SK-N-SH (cell line): Measurements from ENCODE around the gene TMPRSS11A. TPM values are rescaled to one million over a fixed set of nuclear protein-coding genes. Genes with fewer than 3 reads are reported as not detected.

Experiments used
- CTCF ChIA-PET: fragments of 300-600, 350-600 bp; formaldehyde crosslinking; extraction: SDS; loops from one replicate; lab custom pipeline; 2021; lab: Yijun Ruan, JAX
- POLR2A ChIA-PET: fragments of 350-600 bp; sonication (Branson Sonifier 250); formaldehyde crosslinking; extraction: SDS; loops from one replicate; lab custom pipeline; 2020; ENCODE audit warnings: antibody characterized with exemption, inconsistent platforms; lab: Yijun Ruan, JAX
- DNase-seq: peaks from one replicate; pipeline ENCODE4 v3.0.0; 2012
- H2AFZ ChIP-seq: fragments of 200-600 bp; sonication (generic); 2 replicates; pipeline ENCODE4 v1.8.1; 2016; ENCODE audit warnings: antibody characterized with exemption, mild to moderate bottlenecking, low read depth
- H3F3A ChIP-seq: fragments of 200-600 bp; sonication (generic); replicated peaks from 2 replicates; pipeline ENCODE3; 2016; ENCODE audit warnings: antibody characterized with exemption, mild to moderate bottlenecking; ENCODE audit not compliant: insufficient read depth
- H3K27ac ChIP-seq, 2 experiments: fragments of 200-500 bp in 1 of 2; fragments of 200-600 bp in 1 of 2; sonication (Bioruptor generic) in 1 of 2; sonication (generic), shearing (Covaris generic) in 1 of 2; 2 replicates each; pipeline versions ENCODE4 v1.5.1 to v1.6.1; 2014 to 2016; ENCODE audit warnings: low read depth in 2 of 2, inconsistent platforms in 1 of 2, low read length in 1 of 2, mild to moderate bottlenecking in 1 of 2, mixed read lengths in 1 of 2
- H3K27me3 ChIP-seq: fragments of 200-600 bp; sonication (generic), shearing (Covaris generic); 2 replicates; pipeline ENCODE4 v1.6.1; 2016; ENCODE audit warnings: mixed run types; ENCODE audit not compliant: insufficient read depth
- H3K36me3 ChIP-seq, 2 experiments: fragments of 200-500 bp in 1 of 2; fragments of 200-600 bp in 1 of 2; sonication (Bioruptor generic) in 1 of 2; sonication (generic) in 1 of 2; replicated peaks in 1 of 2; 2 replicates each; pipeline versions ENCODE3 to v1.5.1; 2014 to 2016; ENCODE audit warnings: low read length in 1 of 2, mild to moderate bottlenecking in 1 of 2; ENCODE audit not compliant: insufficient read depth in 2 of 2, control insufficient read depth in 1 of 2
- H3K4me1 ChIP-seq, 2 experiments: fragments of 200-500 bp in 1 of 2; fragments of 200-600 bp in 1 of 2; sonication (Bioruptor generic) in 1 of 2; sonication (generic), shearing (Covaris generic) in 1 of 2; 2 replicates each; pipeline versions ENCODE4 v1.5.1 to v1.6.1; 2014 to 2016; ENCODE audit warnings: low read depth in 1 of 2, low read length in 1 of 2, mixed run types in 1 of 2; ENCODE audit not compliant: insufficient read depth in 2 of 2, control insufficient read depth in 1 of 2
- H3K4me2 ChIP-seq: fragments of 200-600 bp; sonication (generic), shearing (Covaris generic); 2 replicates; pipeline ENCODE4 v1.6.1; 2017; ENCODE audit warnings: mixed run types
- H3K4me3 ChIP-seq, 2 experiments: fragments of 200-500 bp in 1 of 2; fragments of 200-600 bp in 1 of 2; sonication (Bioruptor generic) in 1 of 2; sonication (generic), shearing (Covaris generic) in 1 of 2; 2 replicates each; pipeline versions ENCODE4 v1.5.1 to v1.8.1; 2014 to 2016; ENCODE audit warnings: low read depth in 2 of 2, inconsistent platforms in 1 of 2, low read length in 1 of 2, mild to moderate bottlenecking in 1 of 2, mixed read lengths in 1 of 2, moderate library complexity in 1 of 2
- H3K79me2 ChIP-seq: fragments of 200-600 bp; sonication (generic); 2 replicates; pipeline ENCODE4 v1.8.1; 2017; ENCODE audit warnings: mild to moderate bottlenecking; ENCODE audit not compliant: insufficient read depth
- H3K9ac ChIP-seq: fragments of 200-600 bp; sonication (generic); 2 replicates; pipeline ENCODE4 v1.6.1; 2017; ENCODE audit warnings: mixed run types
- H3K9me2 ChIP-seq: fragments of 200-600 bp; sonication (generic); 2 replicates; pipeline ENCODE4 v1.6.1; 2017; ENCODE audit warnings: mixed run types
- H3K9me3 ChIP-seq: fragments of 200-600 bp; sonication (generic); 2 replicates; pipeline ENCODE4 v1.6.1; 2017; ENCODE audit warnings: mixed run types, mild to moderate bottlenecking, moderate library complexity
- H4K20me1 ChIP-seq: fragments of 200-600 bp; sonication (generic); 2 replicates; pipeline ENCODE4 v1.6.1; 2017; ENCODE audit warnings: mild to moderate bottlenecking, mixed run types; ENCODE audit not compliant: insufficient read depth
- CHD2 ChIP-seq: fragments of 150-350 bp; IDR thresholded peaks from 2 replicates; pipeline ENCODE4 v1.6.1; 2018; ENCODE audit warnings: low read length; ENCODE audit not compliant: partially characterized antibody
- ELF1 ChIP-seq: IDR thresholded peaks from 2 replicates; pipeline ENCODE4 v1.4.0; 2012
- FOXJ3 ChIP-seq: sonication (generic); formaldehyde crosslinking; IDR thresholded peaks from 2 replicates; pipeline ENCODE4 v1.5.1; 2020; ENCODE audit warnings: mild to moderate bottlenecking, missing genetic modification reagents
- FOXM1 ChIP-seq: IDR thresholded peaks from 2 replicates; pipeline ENCODE4 v1.4.0; 2012; ENCODE audit warnings: low read depth, mild to moderate bottlenecking
- GABPA ChIP-seq: IDR thresholded peaks from 2 replicates; pipeline ENCODE4 v1.4.0; 2012; ENCODE audit warnings: low read depth, mild to moderate bottlenecking
- GATA2 ChIP-seq: sonication (generic); formaldehyde crosslinking; IDR thresholded peaks from 2 replicates; pipeline ENCODE4 v1.5.0; 2020; ENCODE audit warnings: mild to moderate bottlenecking, missing genetic modification reagents
- IRF3 ChIP-seq: fragments of 150-350 bp; IDR thresholded peaks from 2 replicates; pipeline ENCODE4 v1.6.1; 2016; ENCODE audit warnings: mild to moderate bottlenecking, low read depth, low read length
- JUND ChIP-seq: IDR thresholded peaks from 2 replicates; pipeline ENCODE4 v1.4.0; 2012
- MXI1 ChIP-seq: IDR thresholded peaks from 2 replicates; pipeline ENCODE4 v1.6.1; 2012; ENCODE audit warnings: mild to moderate bottlenecking, low read depth, low read length, improper control_type of control experiment
- NFIC ChIP-seq: IDR thresholded peaks from 2 replicates; pipeline ENCODE4 v1.4.0; 2012; ENCODE audit warnings: borderline replicate concordance
- NRF1 ChIP-seq: IDR thresholded peaks from 2 replicates; pipeline ENCODE4 v1.6.1; 2012; ENCODE audit warnings: low read depth, mild to moderate bottlenecking, low read length
- PBX3 ChIP-seq: IDR thresholded peaks from 2 replicates; pipeline ENCODE4; 2012
- POLR2AphosphoS5 ChIP-seq: IDR thresholded peaks from 2 replicates; pipeline ENCODE4 v1.6.1; 2012; ENCODE audit warnings: low read depth, low read length
- RAD21 ChIP-seq: IDR thresholded peaks from 2 replicates; pipeline ENCODE4 v1.6.1; 2012; ENCODE audit warnings: mild to moderate bottlenecking, low read length
- RFX5 ChIP-seq: IDR thresholded peaks from 2 replicates; pipeline ENCODE4 v1.6.1; 2012; ENCODE audit warnings: mild to moderate bottlenecking, improper control_type of control experiment, low read length
- RXRA ChIP-seq: IDR thresholded peaks from 2 replicates; pipeline ENCODE4 v1.4.0; 2012; ENCODE audit warnings: low read depth, mild to moderate bottlenecking, borderline replicate concordance
- TAF1 ChIP-seq: IDR thresholded peaks from 2 replicates; pipeline ENCODE4 v1.6.1; 2012; ENCODE audit warnings: low read depth, mild to moderate bottlenecking, low read length, moderate library complexity, borderline replicate concordance
- TEAD4 ChIP-seq: IDR thresholded peaks from 2 replicates; pipeline ENCODE4 v1.4.0; 2012; ENCODE audit warnings: mild to moderate bottlenecking, borderline replicate concordance; ENCODE audit not compliant: insufficient read depth
- USF1 ChIP-seq: IDR thresholded peaks from 2 replicates; pipeline ENCODE4 v1.4.0; 2012; ENCODE audit warnings: low read depth, borderline replicate concordance
- USF2 ChIP-seq: fragments of 150-350 bp; IDR thresholded peaks from 2 replicates; pipeline ENCODE4 v1.6.1; 2017; ENCODE audit warnings: antibody characterized with exemption, low read length, low read depth, borderline replicate concordance
- ZBTB33 ChIP-seq: IDR thresholded peaks from 2 replicates; pipeline ENCODE4 v1.4.0; 2012; ENCODE audit warnings: low read depth, borderline replicate concordance
- WGBS: methylation state at CpG from one replicate; pipeline ENCODE4 v1.1.6; 2017; ENCODE audit warnings: low lambda C conversion rate; 5-methylcytosine and 5-hydroxymethylcytosine counted together
- polyA plus RNA-seq, 3 experiments: library from polyadenylated mRNA; depleted of rRNA; stranded (reverse); fragments of >200 nt; gene quantifications; 2 replicates each; pipeline ENCODE4 v1.2.3, GENCODE V29; 2012

Gene TMPRSS11A
- polyA plus RNA-seq, 1 of the 3 experiments (the other 2 are of a cell fraction) = not detected

- TF ChIP-seq ZBTB33 = no peak
- no peak for TF ChIP-seq TAF1
Observed at GRCh38 chr4:67934628-67935027, 28.7 kb downstream of the TMPRSS11A start (continued).

- no peak for TF ChIP-seq PBX3
- no peak for TF ChIP-seq RAD21
- no peak for TF ChIP-seq RFX5
- no peak for TF ChIP-seq FOXM1
- TF ChIP-seq RXRA = no peak
- TF ChIP-seq JUND = no peak
- no peak for TF ChIP-seq ELF1
- no peak for TF ChIP-seq USF2
- no peak for TF ChIP-seq USF1
- no peak for TF ChIP-seq GABPA
- no peak for TF ChIP-seq GATA2 (CRISPR knock-in tag)
- no peak for TF ChIP-seq ZBTB33
- no peak for TF ChIP-seq FOXJ3 (CRISPR knock-in tag)
- TF ChIP-seq NRF1 = no peak
- no peak for TF ChIP-seq TEAD4
- no peak for TF ChIP-seq POLR2AphosphoS5
- no peak for TF ChIP-seq NFIC
- no peak for TF ChIP-seq MXI1
- TF ChIP-seq IRF3 = no peak
- no peak for TF ChIP-seq CHD2
- TF ChIP-seq, all 33 proteins: peak for 0
Observed at GRCh38 chr4:67933755-67934154, 29.5 kb downstream of the TMPRSS11A start.

More at GRCh38 chr4:67933755-67934154, 29.5 kb downstream of the TMPRSS11A start:
- Histone ChIP-seq H3K9me3 (no peaks in the 10 kb centered on the region), H3K79me2 (no peaks in the 10 kb centered on the region), H3K4me1 (no peaks in the 10 kb centered on the region), H4K20me1 (no peaks in the 10 kb centered on the region), H3K4me2 (no peak overlapping the region), H3F3A (no peaks in the 10 kb centered on the region), H3K27ac (no peak overlapping the region), H3K36me3 (no peaks in the 10 kb centered on the region), H3K9ac (no peak overlapping the region), H3K4me3 (no peak overlapping the region), H3K27me3 (no peaks in the 10 kb centered on the region), H2AFZ (no peak overlapping the region), H3K9me2 (no peaks in the 10 kb centered on the region)
- ChIA-PET CTCF (no interaction called here), POLR2A (no interaction called here)
- 4% methylated on average over 1 of the region's 1 CpG for WGBS
- no peak for DNase-seq
